Dermis microvascular lymphatic vessel endothelial cell (primary cell): ENCODE data around the gene MAP2K4. TPM values are rescaled to one million over a fixed set of nuclear protein-coding genes. Genes with fewer than 3 reads are reported as not detected.
"Not testable (repeated sequence)": the region's sequence is repeated elsewhere in the genome, so short reads cannot be mapped to it uniquely, and the experiment has no call there.

Experiments
- DNase-seq, 2 donors: peaks; one replicate each; pipeline versions ENCODE4 v3.0.0 to v3.0.0-alpha.2; 2010; ENCODE audit warnings: low read depth in 2 of 2
- total RNA-seq: library from RNA; depleted of rRNA; stranded (reverse); fragments of >200 nt; gene quantifications from 2 replicates; pipeline ENCODE4 v1.2.1, GENCODE V29; 2014

Gene MAP2K4
- 21.4 and 26.7 TPM in 2 replicates for total RNA-seq

GRCh38 chr17:12020642-12021622, at the start of gene MAP2K4:
Gene MAP2K4 (plus strand): TSS chr17:12020877. CDS start chr17:12020887, 10 bp downstream.
- peak; percentile 66 to 88 for DNase-seq

- DNase-seq, result not testable (repeated sequence)
Measured at GRCh38 chr17:11972741-11973140, 47.9 kb upstream of the MAP2K4 start.

- no peak for DNase-seq
Measured at GRCh38 chr17:11979795-11980194, 40.9 kb upstream of the MAP2K4 start.

- DNase-seq, result peak in 1 of 2 donors; percentile 9
Measured at GRCh38 chr17:11980813-11981212, 39.9 kb upstream of the MAP2K4 start.

GRCh38 chr17:11981862-11982261, 38.8 kb upstream of the MAP2K4 start:
- DNase-seq, result no peak

- no peak for DNase-seq
Measured at GRCh38 chr17:11986179-11986941, 34.3 kb upstream of the MAP2K4 start.

GRCh38 chr17:11986942-11987329, 33.7 kb upstream of the MAP2K4 start:
- DNase-seq, result peak; percentile 26 to 63

- DNase-seq, result no peak
Measured at GRCh38 chr17:11990363-11990983, 30.2 kb upstream of the MAP2K4 start.

- DNase-seq, result no peak
Measured at GRCh38 chr17:11991461-11991860, 29.2 kb upstream of the MAP2K4 start.

GRCh38 chr17:11996722-11997146, 23.9 kb upstream of the MAP2K4 start:
- DNase-seq, result peak; percentile 7 to 41

- DNase-seq, result peak; percentile 79 to 95
Measured at GRCh38 chr17:11997147-11997971, 23.3 kb upstream of the MAP2K4 start, which contains the start of gene ZNF18. Gene ZNF18 (minus strand): TSS chr17:11997475. CDS start chr17:11992829, 4,646 bp downstream.

GRCh38 chr17:11997972-11998233, 22.8 kb upstream of the MAP2K4 start:
- no peak for DNase-seq

GRCh38 chr17:11999696-12000095, 21.0 kb upstream of the MAP2K4 start:
- no peak for DNase-seq

GRCh38 chr17:12007466-12007865, 13.2 kb upstream of the MAP2K4 start:
- no peak for DNase-seq

GRCh38 chr17:12021623-12022140, 1.0 kb downstream of the MAP2K4 start:
- no peak for DNase-seq

GRCh38 chr17:12022310-12022709, 1.6 kb downstream of the MAP2K4 start:
- DNase-seq, result no peak

- DNase-seq, result peak in 1 of 2 donors; percentile 14
Measured at GRCh38 chr17:12024327-12024726, 3.6 kb downstream of the MAP2K4 start.

- no peak for DNase-seq
Measured at GRCh38 chr17:12027658-12028057, 7.0 kb downstream of the MAP2K4 start.

GRCh38 chr17:12028611-12029010, 7.9 kb downstream of the MAP2K4 start:
- DNase-seq, result no peak

GRCh38 chr17:12034538-12034937, 13.9 kb downstream of the MAP2K4 start:
- DNase-seq, result no peak

GRCh38 chr17:12035673-12036072, 15.0 kb downstream of the MAP2K4 start:
- no peak for DNase-seq
